K562 (cell line): ENCODE data around the gene KCNK4. TPM values are rescaled to one million over a fixed set of nuclear protein-coding genes. Genes with fewer than 3 reads are reported as not detected.

ENCODE experiments used
- ATAC-seq: fragments of 200-7000 bp; cut with Tn5 transposase; 3 replicates; pipeline ENCODE4 v1.9.1; 2020; ENCODE audit warnings: moderate library complexity
- BruUV-seq: library from RNA; stranded (reverse); fragments of 400-500 nt; replicated peaks from 2 replicates; lab custom pipeline; 2021; lab: Mats Ljungman, UMichigan
- CTCF ChIA-PET: fragments of 300-600 bp; formaldehyde crosslinking; extraction: SDS; loops from one replicate; lab custom pipeline; 2021; ENCODE audit warnings: low intra/inter-chr PET ratio; lab: Yijun Ruan, JAX
- POLR2A ChIA-PET: fragments of 300-600, 350-650 bp; sonication (Branson Sonifier 250); formaldehyde crosslinking; extraction: SDS; loops from one replicate; lab custom pipeline; 2021; ENCODE audit warnings: antibody characterized with exemption, inconsistent platforms; lab: Yijun Ruan, JAX
- DNase-seq, 4 experiments: peaks; one replicate each; pipeline versions ENCODE4 v3.0.0 to v3.0.0-alpha.2; 2011 to 2018; ENCODE audit warnings: low spot score in 3 of 4, mixed read lengths in 3 of 4; ENCODE audit errors: extremely low read depth in 1 of 4
- FAIRE-seq: peaks from 2 replicates; lab custom pipeline; 2011; peaks lifted over from hg19 to GRCh38; lab: Jason Lieb, UNC
- H2AFZ ChIP-seq: 2 replicates; pipeline ENCODE4 v1.6.0; 2011; ENCODE audit warnings: low read depth, low read length, control low read depth, inconsistent platforms
- H3K27ac ChIP-seq: fragments of 200-600 bp; 3 replicates; pipeline ENCODE4 v1.8.0; 2011; ENCODE audit warnings: low read depth, mild to moderate bottlenecking, control low read depth, inconsistent platforms, low read length, moderate library complexity, mixed read lengths; ENCODE audit errors: extremely low read depth
- H3K27me3 ChIP-seq, 2 experiments: fragments of 300-600 bp in 1 of 2; 2 replicates in 1 of 2; 3 replicates in 1 of 2; pipeline versions ENCODE4 v1.6.0 to v1.8.0; 2011; ENCODE audit warnings: inconsistent platforms in 2 of 2, low read length in 2 of 2, mild to moderate bottlenecking in 1 of 2, mixed read lengths in 1 of 2, moderate library complexity in 1 of 2; ENCODE audit not compliant: control insufficient read depth in 2 of 2, insufficient read depth in 2 of 2
- H3K36me3 ChIP-seq: fragments of 300-600 bp; 3 replicates; pipeline ENCODE4 v1.8.0; 2011; ENCODE audit warnings: mild to moderate bottlenecking, low read length, inconsistent platforms; ENCODE audit not compliant: control insufficient read depth, insufficient read depth
- H3K4me1 ChIP-seq, 2 experiments: fragments of 200-600 bp in 1 of 2; replicated peaks in 1 of 2; 2 replicates in 1 of 2; 3 replicates in 1 of 2; pipeline versions ENCODE4 v1.5.1 to v1.8.0; 2011; ENCODE audit warnings: inconsistent platforms in 2 of 2, low read length in 2 of 2, mild to moderate bottlenecking in 1 of 2, mixed read lengths in 1 of 2, moderate library complexity in 1 of 2; ENCODE audit not compliant: control insufficient read depth in 2 of 2, insufficient read depth in 2 of 2
- H3K4me2 ChIP-seq: 2 replicates; pipeline ENCODE4 v1.6.1; 2011; ENCODE audit warnings: low read length, control low read depth, inconsistent platforms, mixed read lengths; ENCODE audit not compliant: insufficient read depth
- H3K4me3 ChIP-seq: fragments of 200-600 bp; sonication (generic), shearing (Covaris generic); 2 replicates; pipeline ENCODE4 v1.5.1; 2016; ENCODE audit warnings: control low read depth, inconsistent platforms
- H3K79me2 ChIP-seq: fragments of 200-600 bp; 3 replicates; pipeline ENCODE4 v1.8.0; 2011; ENCODE audit warnings: low read length, inconsistent platforms; ENCODE audit not compliant: control insufficient read depth, insufficient read depth
- H3K9ac ChIP-seq, 2 experiments: 2 replicates each; pipeline versions ENCODE4 v1.6.0 to v1.6.1; 2011; ENCODE audit warnings: low read depth in 2 of 2, low read length in 2 of 2, control low read depth in 1 of 2, inconsistent platforms in 1 of 2, mild to moderate bottlenecking in 1 of 2, mixed read lengths in 1 of 2; ENCODE audit not compliant: insufficient read depth in 1 of 2
- H3K9me1 ChIP-seq: one replicate; pipeline ENCODE4 v1.6.0; 2011; ENCODE audit warnings: inconsistent platforms, mild to moderate bottlenecking, low read length, moderate library complexity; ENCODE audit not compliant: control insufficient read depth, insufficient read depth
- H3K9me3 ChIP-seq: replicated peaks from 2 replicates; pipeline ENCODE4 v1.5.1; 2011; ENCODE audit warnings: low read depth, low read length, inconsistent platforms; ENCODE audit not compliant: control insufficient read depth, insufficient read depth
- H4K20me1 ChIP-seq: replicated peaks from 2 replicates; pipeline ENCODE4 v1.6.1; 2011; ENCODE audit warnings: low read length, inconsistent platforms, mixed read lengths; ENCODE audit not compliant: control insufficient read depth, insufficient read depth
- ETS2 ChIP-seq: IDR thresholded peaks from 2 replicates; pipeline ENCODE4 v1.6.1; 2016; ENCODE audit warnings: borderline replicate concordance, missing genetic modification characterization, mild to moderate bottlenecking, moderate library complexity, missing compliant biosample characterization; ENCODE audit not compliant: poor library complexity, severe bottlenecking
- FOXP1 ChIP-seq: sonication (generic); formaldehyde crosslinking; IDR thresholded peaks from 2 replicates; pipeline ENCODE4 v1.8.0; 2022; ENCODE audit warnings: mild to moderate bottlenecking, missing genetic modification reagents
- HNRNPLL ChIP-seq: fragments of 200-400 bp; formaldehyde crosslinking; IDR thresholded peaks from 2 replicates; pipeline ENCODE4 v1.6.1; 2017; ENCODE audit warnings: low read length, low read depth, mild to moderate bottlenecking; ENCODE audit not compliant: poor library complexity, severe bottlenecking
- IFI16 ChIP-seq: fragments of 250-450 bp; sonication (Bioruptor Pico); IDR thresholded peaks from 2 replicates; pipeline ENCODE4 v2.1.2; 2022; ENCODE audit warnings: mild to moderate bottlenecking, inconsistent platforms
- KLF13 ChIP-seq: fragments of 450-650 bp; IDR thresholded peaks from 2 replicates; pipeline ENCODE4 v1.6.1; 2016; ENCODE audit warnings: missing genetic modification characterization, low read depth, mild to moderate bottlenecking, missing compliant biosample characterization, moderate library complexity, borderline replicate concordance
- LEF1 ChIP-seq: fragments of 450-650 bp; IDR thresholded peaks from 2 replicates; pipeline ENCODE4 v1.6.1; 2016; ENCODE audit warnings: mild to moderate bottlenecking
- MEF2A ChIP-seq: IDR thresholded peaks from 2 replicates; pipeline ENCODE4 v1.6.1; 2011; ENCODE audit warnings: low read depth, mild to moderate bottlenecking, low read length, moderate library complexity; ENCODE audit not compliant: control insufficient read depth
- RBM22 ChIP-seq: fragments of 200-400 bp; formaldehyde crosslinking; IDR thresholded peaks from 2 replicates; pipeline ENCODE4 v1.6.1; 2018; ENCODE audit warnings: low read length, low read depth; ENCODE audit not compliant: poor library complexity, severe bottlenecking
- ZC3H8 ChIP-seq: fragments of 450-650 bp; IDR thresholded peaks from 2 replicates; pipeline ENCODE4 v1.6.1; 2017
- ZNF384 ChIP-seq: IDR thresholded peaks from 2 replicates; pipeline ENCODE4 v1.6.1; 2012; ENCODE audit warnings: low read depth, low read length, improper control_type of control experiment
- WGBS: fragments of 100-300 bp; shearing (Covaris generic); methylation state at CpG from one replicate; pipeline ENCODE4 v1.1.6; 2016; ENCODE audit warnings: low coverage, mixed read lengths; ENCODE audit not compliant: insufficient coverage; ENCODE audit errors: missing lambda C conversion rate; 5-methylcytosine and 5-hydroxymethylcytosine counted together
- in situ Hi-C: fragments of 300-500 bp; cut with MboI; formaldehyde crosslinking; loops from 4 replicates; pipeline ENCODE4 v1.15.0; 2018; ENCODE audit warnings: inconsistent platforms, mixed read lengths
- intact Hi-C: fragments of 100-400 bp; cut with micrococcal nuclease; formaldehyde crosslinking; loops from 2 replicates; pipeline ENCODE4 v1.14.2; 2022
- polyA plus RNA-seq, 8 experiments: library from polyadenylated mRNA; depleted of rRNA in 4 of 8; stranded (reverse) in 5 of 8; unstranded in 3 of 8; fragments of >200 nt; fragmentation: Nextera tagmentation in 2 of 8; fragmentation: Illumina TruSeq in 1 of 8; extraction: Ambion mirVana in 2 of 8; extraction: Trizol in 1 of 8; gene quantifications; 2 replicates each; pipeline versions ENCODE4 v1.2.1 to v1.2.3, GENCODE V29; 2011 to 2014; ENCODE audit warnings: inconsistent platforms in 1 of 8, missing spikeins in 1 of 8
- total RNA-seq, 7 experiments: library from RNA; depleted of rRNA in 6 of 7; stranded (reverse); fragments of >200 nt in 6 of 7; fragmentation: Illumina TruSeq in 2 of 7; extraction: Trizol in 2 of 7; gene quantifications; 2 replicates each; pipeline versions ENCODE4 v1.2.1 to v1.2.3, GENCODE V29; 2011 to 2021; ENCODE audit warnings: low replicate concordance in 1 of 7
- TF ChIP-seq, protein P1 (sequence below): fragments of 450-650 bp; conservative IDR thresholded peaks from 2 replicates; pipeline ENCODE4 v1.6.1; 2016; ENCODE audit warnings: missing genetic modification characterization, low read depth, mild to moderate bottlenecking, control low read depth, missing compliant biosample characterization
- TF ChIP-seq, protein P2 (sequence below): fragments of 450-650 bp; IDR thresholded peaks from 2 replicates; pipeline ENCODE4 v1.6.1; 2016; ENCODE audit warnings: low read depth

The KCNK4 gene
- total and polyA plus RNA-seq, 9 of the 15 experiments (the other 6 are each of a cell fraction or from before 2014, with no cell fraction given): not detected

DNA sequence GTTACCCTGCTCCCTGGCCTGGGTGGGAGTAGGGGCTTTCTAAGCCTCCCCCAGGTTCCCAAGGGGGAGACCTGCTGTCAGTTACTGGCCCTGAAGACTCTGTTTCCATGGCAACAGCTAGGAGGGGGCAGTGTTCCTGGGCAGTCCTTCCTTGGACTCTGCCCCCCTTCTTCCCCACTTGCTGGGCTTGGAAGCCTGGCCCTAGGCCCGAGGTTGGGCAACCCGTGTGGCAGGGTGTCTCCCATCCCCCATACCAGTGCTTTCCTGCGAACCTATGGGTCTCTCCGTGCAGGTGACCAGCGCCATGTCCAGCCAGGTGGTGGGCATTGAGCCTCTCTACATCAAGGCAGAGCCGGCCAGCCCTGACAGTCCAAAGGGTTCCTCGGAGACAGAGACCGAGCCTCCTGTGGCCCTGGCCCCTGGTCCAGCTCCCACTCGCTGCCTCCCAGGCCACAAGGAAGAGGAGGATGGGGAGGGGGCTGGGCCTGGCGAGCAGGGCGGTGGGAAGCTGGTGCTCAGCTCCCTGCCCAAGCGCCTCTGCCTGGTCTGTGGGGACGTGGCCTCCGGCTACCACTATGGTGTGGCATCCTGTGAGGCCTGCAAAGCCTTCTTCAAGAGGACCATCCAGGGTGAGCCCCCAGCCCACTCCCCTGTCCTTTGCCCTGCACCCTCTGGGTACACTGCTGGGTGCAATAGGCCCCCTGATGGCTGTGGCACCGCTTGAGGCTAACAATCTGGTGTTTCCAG lies 15.9 kb downstream of the KCNK4 start:
- WGBS: 78% methylated on average over 14 of the region's 15 CpGs
- Histone ChIP-seq H3K4me2 (peak overlapping the region; percentile 100), H3K9ac (peak overlapping the region; percentile 90 to 98), H3K36me3 (peaks cover 33% of the 10 kb centered on the region; the same call in 2 of the 3 replicates), H3K9me3 (no peaks in the 10 kb centered on the region), H3K9me1 (peaks cover 5% of the 10 kb centered on the region), H3K4me1 (peaks cover 29 to 39% of the 10 kb centered on the region in 2 experiments), H3K27ac (peak overlapping the region; percentile 96), H3K27me3 (no peaks in the 10 kb centered on the region), H4K20me1 (no peaks in the 10 kb centered on the region; the same call in 1 of the 2 replicates), H3K79me2 (peaks cover 50% of the 10 kb centered on the region), H2AFZ (no peak overlapping the region), H3K4me3 (peak overlapping the region; percentile 93)
- in situ Hi-C loops (no loop called here), intact Hi-C loops (loop anchor here (10.0 kb wide), 2 partner anchors 62 to 472 kb away; partner anchors contain the start of genes FKBP2, MARK2 and PPP1R14B)
- FAIRE-seq: no peak
- ChIA-PET CTCF (no interaction called here), POLR2A (interaction anchor here (0.6 kb wide), 1 partner anchor 81 kb away, joined by 3 read pairs; the partner anchor contains the start of genes NUDT22 and TRPT1)
- BruUV-seq: no TSS peak
- DNase-seq: peak in 2 of 4 experiments; percentile 50 to 51
- no peak for ATAC-seq
- TF ChIP-seq IFI16: no peak
- no peak for TF ChIP-seq MEF2A
- TF ChIP-seq HNRNPLL: no peak
- no peak for TF ChIP-seq KLF13 (tag)
- no peak for TF ChIP-seq ZNF384
- TF ChIP-seq, protein P1, sequence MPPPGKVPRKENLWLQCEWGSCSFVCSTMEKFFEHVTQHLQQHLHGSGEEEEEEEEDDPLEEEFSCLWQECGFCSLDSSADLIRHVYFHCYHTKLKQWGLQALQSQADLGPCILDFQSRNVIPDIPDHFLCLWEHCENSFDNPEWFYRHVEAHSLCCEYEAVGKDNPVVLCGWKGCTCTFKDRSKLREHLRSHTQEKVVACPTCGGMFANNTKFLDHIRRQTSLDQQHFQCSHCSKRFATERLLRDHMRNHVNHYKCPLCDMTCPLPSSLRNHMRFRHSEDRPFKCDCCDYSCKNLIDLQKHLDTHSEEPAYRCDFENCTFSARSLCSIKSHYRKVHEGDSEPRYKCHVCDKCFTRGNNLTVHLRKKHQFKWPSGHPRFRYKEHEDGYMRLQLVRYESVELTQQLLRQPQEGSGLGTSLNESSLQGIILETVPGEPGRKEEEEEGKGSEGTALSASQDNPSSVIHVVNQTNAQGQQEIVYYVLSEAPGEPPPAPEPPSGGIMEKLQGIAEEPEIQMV (tag): no peak
- TF ChIP-seq, protein P2, sequence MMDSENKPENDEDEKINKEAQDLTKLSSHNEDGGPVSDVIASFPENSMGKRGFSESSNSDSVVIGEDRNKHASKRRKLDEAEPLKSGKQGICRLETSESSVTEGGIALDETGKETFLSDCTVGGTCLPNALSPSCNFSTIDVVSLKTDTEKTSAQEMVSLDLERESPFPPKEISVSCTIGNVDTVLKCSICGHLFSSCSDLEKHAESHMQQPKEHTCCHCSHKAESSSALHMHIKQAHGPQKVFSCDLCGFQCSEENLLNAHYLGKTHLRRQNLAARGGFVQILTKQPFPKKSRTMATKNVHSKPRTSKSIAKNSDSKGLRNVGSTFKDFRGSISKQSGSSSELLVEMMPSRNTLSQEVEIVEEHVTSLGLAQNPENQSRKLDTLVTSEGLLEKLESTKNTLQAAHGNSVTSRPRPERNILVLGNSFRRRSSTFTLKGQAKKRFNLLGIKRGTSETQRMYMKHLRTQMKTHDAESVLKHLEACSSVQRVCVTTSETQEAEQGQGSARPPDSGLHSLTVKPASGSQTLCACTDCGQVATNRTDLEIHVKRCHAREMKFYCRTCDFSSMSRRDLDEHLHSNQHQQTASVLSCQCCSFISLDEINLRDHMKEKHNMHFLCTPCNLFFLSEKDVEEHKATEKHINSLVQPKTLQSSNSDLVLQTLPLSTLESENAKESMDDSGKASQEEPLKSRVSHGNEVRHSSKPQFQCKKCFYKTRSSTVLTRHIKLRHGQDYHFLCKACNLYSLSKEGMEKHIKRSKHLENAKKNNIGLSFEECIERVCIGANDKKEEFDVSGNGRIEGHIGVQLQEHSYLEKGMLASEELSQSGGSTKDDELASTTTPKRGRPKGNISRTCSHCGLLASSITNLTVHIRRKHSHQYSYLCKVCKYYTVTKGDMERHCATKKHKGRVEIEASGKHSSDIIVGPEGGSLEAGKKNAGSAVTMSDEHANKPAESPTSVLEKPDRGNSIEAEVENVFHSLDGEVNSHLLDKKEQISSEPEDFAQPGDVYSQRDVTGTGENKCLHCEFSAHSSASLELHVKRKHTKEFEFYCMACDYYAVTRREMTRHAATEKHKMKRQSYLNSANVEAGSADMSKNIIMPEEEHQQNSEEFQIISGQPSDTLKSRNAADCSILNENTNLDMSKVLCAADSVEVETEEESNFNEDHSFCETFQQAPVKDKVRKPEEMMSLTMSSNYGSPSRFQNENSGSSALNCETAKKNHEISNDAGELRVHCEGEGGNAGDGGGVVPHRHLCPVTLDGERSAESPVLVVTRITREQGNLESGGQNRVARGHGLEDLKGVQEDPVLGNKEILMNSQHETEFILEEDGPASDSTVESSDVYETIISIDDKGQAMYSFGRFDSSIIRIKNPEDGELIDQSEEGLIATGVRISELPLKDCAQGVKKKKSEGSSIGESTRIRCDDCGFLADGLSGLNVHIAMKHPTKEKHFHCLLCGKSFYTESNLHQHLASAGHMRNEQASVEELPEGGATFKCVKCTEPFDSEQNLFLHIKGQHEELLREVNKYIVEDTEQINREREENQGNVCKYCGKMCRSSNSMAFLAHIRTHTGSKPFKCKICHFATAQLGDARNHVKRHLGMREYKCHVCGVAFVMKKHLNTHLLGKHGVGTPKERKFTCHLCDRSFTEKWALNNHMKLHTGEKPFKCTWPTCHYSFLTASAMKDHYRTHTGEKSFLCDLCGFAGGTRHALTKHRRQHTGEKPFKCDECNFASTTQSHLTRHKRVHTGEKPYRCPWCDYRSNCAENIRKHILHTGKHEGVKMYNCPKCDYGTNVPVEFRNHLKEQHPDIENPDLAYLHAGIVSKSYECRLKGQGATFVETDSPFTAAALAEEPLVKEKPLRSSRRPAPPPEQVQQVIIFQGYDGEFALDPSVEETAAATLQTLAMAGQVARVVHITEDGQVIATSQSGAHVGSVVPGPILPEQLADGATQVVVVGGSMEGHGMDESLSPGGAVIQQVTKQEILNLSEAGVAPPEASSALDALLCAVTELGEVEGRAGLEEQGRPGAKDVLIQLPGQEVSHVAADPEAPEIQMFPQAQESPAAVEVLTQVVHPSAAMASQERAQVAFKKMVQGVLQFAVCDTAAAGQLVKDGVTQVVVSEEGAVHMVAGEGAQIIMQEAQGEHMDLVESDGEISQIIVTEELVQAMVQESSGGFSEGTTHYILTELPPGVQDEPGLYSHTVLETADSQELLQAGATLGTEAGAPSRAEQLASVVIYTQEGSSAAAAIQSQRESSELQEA: no peak
- TF ChIP-seq LEF1: no peak
- no peak for TF ChIP-seq FOXP1 (CRISPR knock-in tag)
- no peak for TF ChIP-seq ETS2 (tag)
- TF ChIP-seq ZC3H8: no peak
- peak; percentile 7 for TF ChIP-seq RBM22
